Keratinocyte (primary cell): ENCODE data around the gene GLT1D1. TPM values are rescaled to one million over a fixed set of nuclear protein-coding genes. Genes with fewer than 3 reads are reported as not detected.

ENCODE experiments used
- DNase-seq: peaks from one replicate; pipeline ENCODE4 v3.0.0-alpha.2; 2011; ENCODE audit warnings: low read depth, missing footprints, low spot score
- FAIRE-seq: peaks from 2 replicates; lab custom pipeline; 2011; peaks lifted over from hg19 to GRCh38; lab: Jason Lieb, UNC
- H2AFZ ChIP-seq: 2 replicates; pipeline ENCODE4 v1.6.0; 2012; ENCODE audit warnings: low read length, control low read depth, inconsistent platforms; ENCODE audit not compliant: control insufficient read depth
- H3K27ac ChIP-seq: 2 replicates; pipeline ENCODE4 v1.5.1; 2011; ENCODE audit warnings: low read length; ENCODE audit not compliant: control insufficient read depth, insufficient read depth
- H3K27me3 ChIP-seq: 3 replicates; pipeline ENCODE4 v1.6.0; 2011; ENCODE audit warnings: low read length; ENCODE audit not compliant: control insufficient read depth, insufficient read depth; ENCODE audit errors: extremely low read depth
- H3K36me3 ChIP-seq, 2 experiments: 2 replicates in 1 of 2; 3 replicates in 1 of 2; pipeline ENCODE4 v1.5.1; 2011; ENCODE audit warnings: low read length in 2 of 2, mild to moderate bottlenecking in 1 of 2; ENCODE audit not compliant: control insufficient read depth in 2 of 2, insufficient read depth in 2 of 2; ENCODE audit errors: extremely low read depth in 1 of 2
- H3K4me1 ChIP-seq: 3 replicates; pipeline ENCODE4 v1.5.1; 2011; ENCODE audit warnings: low read length; ENCODE audit not compliant: control insufficient read depth, insufficient read depth; ENCODE audit errors: extremely low read depth
- H3K4me2 ChIP-seq: 3 replicates; pipeline ENCODE4 v1.6.0; 2011; ENCODE audit warnings: low read depth, low read length; ENCODE audit not compliant: control insufficient read depth, insufficient read depth; ENCODE audit errors: extremely low read depth
- H3K4me3 ChIP-seq, 3 experiments: fragments of 200-600 bp in 1 of 3; sonication (generic) in 1 of 3; 2 replicates in 2 of 3; 3 replicates in 1 of 3; pipeline ENCODE4 v1.5.1; 2011 to 2016; ENCODE audit warnings: low read length in 3 of 3, mild to moderate bottlenecking in 3 of 3, control low read depth in 2 of 3, inconsistent platforms in 1 of 3, low read depth in 1 of 3, mixed read lengths in 1 of 3, mixed run types in 1 of 3, moderate library complexity in 1 of 3; ENCODE audit not compliant: control insufficient read depth in 2 of 3, insufficient read depth in 2 of 3; ENCODE audit errors: extremely low read depth in 1 of 3
- H3K79me2 ChIP-seq: 2 replicates; pipeline ENCODE4 v1.6.0; 2012; ENCODE audit warnings: low read length; ENCODE audit not compliant: control insufficient read depth, insufficient read depth
- H3K9ac ChIP-seq: 3 replicates; pipeline ENCODE4 v1.6.0; 2011; ENCODE audit warnings: low read length; ENCODE audit not compliant: control insufficient read depth, insufficient read depth; ENCODE audit errors: extremely low read depth
- H3K9me1 ChIP-seq: 3 replicates; pipeline ENCODE4 v1.6.0; 2011; ENCODE audit warnings: low read length; ENCODE audit not compliant: control insufficient read depth, insufficient read depth; ENCODE audit errors: extremely low read depth
- H3K9me3 ChIP-seq: 2 replicates; pipeline ENCODE4 v1.5.1; 2012; ENCODE audit warnings: low read depth, low read length; ENCODE audit not compliant: control insufficient read depth
- H4K20me1 ChIP-seq: 3 replicates; pipeline ENCODE4 v1.6.0; 2011; ENCODE audit warnings: low read length; ENCODE audit not compliant: control insufficient read depth, insufficient read depth; ENCODE audit errors: extremely low read depth
- CTCF ChIP-seq, 3 experiments: IDR thresholded peaks in 1 of 3; conservative IDR thresholded peaks in 1 of 3; optimal IDR thresholded peaks in 1 of 3; 2 replicates in 2 of 3; 3 replicates in 1 of 3; pipeline versions ENCODE3 to v1.5.1; 2011; ENCODE audit warnings: low read length in 3 of 3, mild to moderate bottlenecking in 3 of 3, moderate library complexity in 2 of 3, control low read depth in 1 of 3, inconsistent platforms in 1 of 3; ENCODE audit not compliant: insufficient read depth in 2 of 3; ENCODE audit errors: extremely low read depth in 1 of 3
- EZH2 ChIP-seq: IDR thresholded peaks from one replicate; pipeline ENCODE4 v1.6.1; 2012; ENCODE audit warnings: inconsistent platforms, mild to moderate bottlenecking, low read length, moderate library complexity
- dilution Hi-C: fragments of 300-500 bp; cut with MboI; formaldehyde crosslinking; loops from one replicate; pipeline ENCODE4 v1.7.0; 2020; ENCODE audit warnings: low sequenced_read_pairs; ENCODE audit not compliant: extremely low pct_ligation_motif_present
- polyA plus RNA-seq, 5 experiments: library from polyadenylated mRNA; depleted of rRNA in 3 of 5; stranded (reverse) in 3 of 5; stranded (forward) in 1 of 5; unstranded in 1 of 5; fragments of >200 nt; gene quantifications; 1 replicate in 1 of 5; 2 replicates in 3 of 5; 3 replicates in 1 of 5; pipeline versions ENCODE4 v1.2.1 to v1.2.3, GENCODE V29; 2011 to 2012; ENCODE audit warnings: missing spikeins in 2 of 5, low read depth in 1 of 5, low replicate concordance in 1 of 5

GLT1D1 gene
- polyA plus RNA-seq, 1 donor (not counting 4 experiments of a cell fraction or from before 2014, with no cell fraction given): not detected

GRCh38 chr12:128982933-128983332 lies 129.7 kb downstream of the GLT1D1 start:
- Histone ChIP-seq H3K27me3 (no peaks in the 10 kb centered on the region), H4K20me1 (no peaks in the 10 kb centered on the region)
- no peak for FAIRE-seq

GRCh38 chr12:128983371-128983770 lies 130.1 kb downstream of the GLT1D1 start:
- no peak overlapping the region for H2AFZ ChIP-seq
- no peaks in the 10 kb centered on the region for H4K20me1 ChIP-seq
- no peak overlapping the region for H3K9ac ChIP-seq
- FAIRE-seq: no peak
- peaks cover 3% of the 10 kb centered on the region for H3K9me3 ChIP-seq
- TF ChIP-seq EZH2 (no peak), CTCF (optimal IDR thresholded peaks at IDR 0.05 in 1 of 3, IDR thresholded peaks at IDR 0.05 in 1 of 3, conservative IDR thresholded peaks at IDR 0.05 in 1 of 3; ENCODE audit: extremely low read depth in 1 of 3, insufficient read depth in 2 of 3, low read length in 3 of 3) (no peak)
- H3K4me1 ChIP-seq: no peaks in the 10 kb centered on the region
- no peak overlapping the region for H3K4me3 ChIP-seq
- no peaks in the 10 kb centered on the region for H3K9me1 ChIP-seq
- H3K27me3 ChIP-seq: no peaks in the 10 kb centered on the region
- no peak overlapping the region for H3K27ac ChIP-seq
- no peaks in the 10 kb centered on the region for H3K79me2 ChIP-seq
- dilution Hi-C loops: no loop called here
- H3K36me3 ChIP-seq: no peaks in the 10 kb centered on the region
- no peak overlapping the region for H3K4me2 ChIP-seq
- DNase-seq: no peak

More at GRCh38 chr12:128982933-128983332, 129.7 kb downstream of the GLT1D1 start:
- Histone ChIP-seq H3K36me3 (no peaks in the 10 kb centered on the region), H2AFZ (no peak overlapping the region), H3K4me1 (no peaks in the 10 kb centered on the region), H3K79me2 (no peaks in the 10 kb centered on the region), H3K4me3 (no peak overlapping the region), H3K9me1 (no peaks in the 10 kb centered on the region), H3K4me2 (no peak overlapping the region), H3K27ac (no peak overlapping the region), H3K9me3 (peaks cover 4% of the 10 kb centered on the region), H3K9ac (no peak overlapping the region)
- TF ChIP-seq EZH2 (no peak), CTCF (optimal IDR thresholded peaks at IDR 0.05 in 1 of 3, IDR thresholded peaks at IDR 0.05 in 1 of 3, conservative IDR thresholded peaks at IDR 0.05 in 1 of 3; ENCODE audit: extremely low read depth in 1 of 3, insufficient read depth in 2 of 3, low read length in 3 of 3) (no peak)
- dilution Hi-C loops: no loop called here
- DNase-seq: no peak
